ENCODE measurements around the gene FUT2. TPM values are rescaled to one million over a fixed set of nuclear protein-coding genes. Genes with fewer than 3 reads are reported as not detected.

Gene FUT2
- polyA plus RNA-seq, 5 donors, result 1.5 to 3.2 (median 2.3) TPM

- no peak for DNase-seq
Observed at GRCh38 chr19:48726556-48726955, 30.8 kb downstream of the FUT2 start.

- DNase-seq, result no peak
Observed at GRCh38 chr19:48728911-48729664, 33.3 kb downstream of the FUT2 start.

- no peak for DNase-seq
Observed at GRCh38 chr19:48731452-48731851, 35.7 kb downstream of the FUT2 start.

- DNase-seq, result no peak
Observed at GRCh38 chr19:48734625-48735024, 38.9 kb downstream of the FUT2 start.

- DNase-seq, result no peak
Observed at GRCh38 chr19:48735031-48735615, 39.4 kb downstream of the FUT2 start.

GRCh38 chr19:48737360-48737998 lies 41.7 kb downstream of the FUT2 start:
- no peak for DNase-seq

GRCh38 chr19:48738557-48739403 lies 43.0 kb downstream of the FUT2 start:
- DNase-seq, result peak; percentile 83 to 84

- DNase-seq, result no peak
Observed at GRCh38 chr19:48739404-48740163, 43.8 kb downstream of the FUT2 start.

- DNase-seq, result no peak
Observed at GRCh38 chr19:48740164-48740972, 44.6 kb downstream of the FUT2 start, which contains the start of gene RASIP1. Gene RASIP1, minus strand, starts transcription at chr19:48740610. Its CDS starts 328 bp downstream, at chr19:48740282.

- no peak for DNase-seq
Observed at GRCh38 chr19:48741129-48741999, 45.6 kb downstream of the FUT2 start.

- no peak for DNase-seq
Observed at GRCh38 chr19:48742096-48742495, 46.3 kb downstream of the FUT2 start.

- DNase-seq, result no peak
Observed at GRCh38 chr19:48745208-48745995, 49.6 kb downstream of the FUT2 start.

- DNase-seq, result no peak
Observed at GRCh38 chr19:48746110-48746509, 50.3 kb downstream of the FUT2 start.

- DNase-seq, result peak; percentile 70 to 72
Observed at GRCh38 chr19:48746738-48747575, 51.2 kb downstream of the FUT2 start, which contains the start of gene IZUMO1. Gene IZUMO1, minus strand, starts transcription at chr19:48746909. Its CDS starts 1,050 bp downstream, at chr19:48745859.

GRCh38 chr19:48749571-48750198 lies 53.9 kb downstream of the FUT2 start:
- no peak for DNase-seq

GRCh38 chr19:48750351-48750750 lies 54.6 kb downstream of the FUT2 start:
- no peak for DNase-seq

All from right lung (tissue), 5 donors.